Measurements from ENCODE around the gene ARL15.

DNA sequence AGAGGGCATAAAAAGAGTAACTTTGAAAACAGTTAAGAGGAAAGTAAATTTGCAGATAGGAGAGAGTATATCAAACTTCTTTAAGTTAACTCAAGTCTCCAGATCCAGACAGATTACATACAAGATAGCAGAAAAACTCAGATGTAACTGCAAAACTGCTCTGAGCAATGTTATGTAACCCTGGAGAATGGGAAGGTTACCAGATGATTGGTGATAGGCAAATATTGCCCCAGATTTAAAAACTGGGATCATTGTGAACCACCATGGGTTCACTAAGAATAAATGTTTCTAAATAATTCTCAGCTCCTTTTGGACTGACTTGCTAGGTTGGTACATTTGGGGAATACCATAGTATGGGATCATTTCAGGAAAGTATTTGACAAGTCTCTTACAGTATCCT is 176.5 kb downstream of the ARL15 start:
- TF ChIP-seq GATA2 (IDR thresholded peaks at IDR 0.05; ENCODE audit: low read depth, low read length): no peak
- TF ChIP-seq GATA3 (IDR thresholded peaks at IDR 0.05; ENCODE audit: low read depth, low read length): no peak

Data from SH-SY5Y (cell line).